Esophagus (tissue), 2 donors: ENCODE data around the gene ATG14. TPM values are rescaled to one million over a fixed set of nuclear protein-coding genes. Genes with fewer than 3 reads are reported as not detected.

Experiments used
- H3K27ac ChIP-seq, 2 donors: one replicate each; pipeline ENCODE4 v1.5.1; 2013; ENCODE audit warnings: low read depth in 2 of 2, mild to moderate bottlenecking in 2 of 2, inconsistent platforms in 1 of 2, low read length in 1 of 2, moderate library complexity in 1 of 2
- H3K27me3 ChIP-seq, 2 donors: one replicate each; pipeline ENCODE4 v1.6.1; 2013; ENCODE audit warnings: low read length in 2 of 2, control low read depth in 1 of 2, mild to moderate bottlenecking in 1 of 2; ENCODE audit not compliant: insufficient read depth in 2 of 2, control insufficient read depth in 1 of 2
- H3K36me3 ChIP-seq, 2 donors: one replicate each; pipeline ENCODE4 v1.6.1; 2013; ENCODE audit warnings: low read length in 1 of 2; ENCODE audit not compliant: control insufficient read depth in 2 of 2, insufficient read depth in 2 of 2
- H3K4me1 ChIP-seq, 2 donors: one replicate each; pipeline ENCODE4 v1.6.1; 2013; ENCODE audit warnings: low read length in 1 of 2; ENCODE audit not compliant: control insufficient read depth in 2 of 2, insufficient read depth in 2 of 2
- H3K4me3 ChIP-seq, 2 donors: one replicate each; pipeline ENCODE4 v1.5.1; 2013; ENCODE audit warnings: low read length in 2 of 2, mild to moderate bottlenecking in 2 of 2, low read depth in 1 of 2, moderate library complexity in 1 of 2
- H3K9me3 ChIP-seq, 2 donors: one replicate each; pipeline ENCODE4 v1.6.1; 2013; ENCODE audit warnings: mild to moderate bottlenecking in 2 of 2, low read depth in 1 of 2, low read length in 1 of 2, moderate library complexity in 1 of 2; ENCODE audit not compliant: control insufficient read depth in 2 of 2, insufficient read depth in 1 of 2
- WGBS, 2 donors: extraction: QIAGEN DNeasy Blood & Tissue Kit; methylation state at CpG; one replicate each; pipeline ENCODE4 v1.1.7; 2013; 5-methylcytosine and 5-hydroxymethylcytosine counted together
- polyA plus RNA-seq, 2 donors: library from polyadenylated mRNA; stranded (reverse); fragments of 200-250 nt; gene quantifications; one replicate each; pipeline ENCODE4 v1.2.3, GENCODE V29; 2013
- donor health status: healthy with polysubstance abuse.
- donor health status: Bipolar disorder and iron deficiency.

The ATG14 gene
- polyA plus RNA-seq, 2 donors = 4.2 to 5.8 TPM

GRCh38 chr14:55318694-55319093, 92.9 kb downstream of the ATG14 start:
- Histone ChIP-seq H3K27ac (no peak overlapping the region), H3K36me3 (peaks cover 0 to 2% of the 10 kb centered on the region in 2 donors), H3K9me3 (peaks cover 0 to 3% of the 10 kb centered on the region in 2 donors), H3K4me1 (no peaks in the 10 kb centered on the region), H3K27me3 (no peaks in the 10 kb centered on the region), H3K4me3 (no peak overlapping the region)
- WGBS, 2 donors = 93 to 100% methylated on average over 1 of the region's 1 CpG

- no peaks in the 10 kb centered on the region for H3K27me3 ChIP-seq
- peaks cover 0 to 4% of the 10 kb centered on the region in 2 donors for H3K9me3 ChIP-seq
- H3K36me3 ChIP-seq = peaks cover 0 to 2% of the 10 kb centered on the region in 2 donors
- WGBS, 2 donors = 63 to 69% methylated on average over 3 of the region's 3 CpGs
- no peak overlapping the region for H3K4me3 ChIP-seq
- H3K4me1 ChIP-seq = no peaks in the 10 kb centered on the region
- H3K27ac ChIP-seq = no peak overlapping the region
Measured at GRCh38 chr14:55317542-55318306, 93.9 kb downstream of the ATG14 start.

GRCh38 chr14:55316564-55316963, 95.1 kb downstream of the ATG14 start:
- Histone ChIP-seq H3K9me3 (peaks cover 0 to 11% of the 10 kb centered on the region in 2 donors), H3K4me3 (no peak overlapping the region), H3K4me1 (no peaks in the 10 kb centered on the region), H3K27me3 (no peaks in the 10 kb centered on the region), H3K36me3 (peaks cover 2% of the 10 kb centered on the region in 2 donors), H3K27ac (peak overlapping the region in 1 of 2 donors; percentile 52)
- WGBS, 2 donors = 51 to 53% methylated on average over 4 of the region's 4 CpGs

Other genes with a start within 250 kb of the ATG14 start
- gene DLGAP5, start 220.2 kb downstream of the ATG14 start, polyA plus RNA-seq = 1 to 10 TPM; 1.4 to 6.0 TPM
- gene FBXO34, start 140.4 kb downstream of the ATG14 start, polyA plus RNA-seq = 10 to 100 TPM; 24.3 to 36.8 TPM
- gene TBPL2, start 28.8 kb upstream of the ATG14 start, polyA plus RNA-seq = not detected
- gene KTN1, start 168.4 kb upstream of the ATG14 start, polyA plus RNA-seq = 10 to 100 TPM; 45.8 to 63.1 TPM